Rectal smooth muscle tissue (tissue), 1 donor: Measurements from ENCODE around the gene MRAP.

ENCODE experiments used
- H3K27ac ChIP-seq: one replicate; pipeline ENCODE4 v1.7.0; 2013; ENCODE audit warnings: low read depth, low read length, inconsistent platforms
- H3K27me3 ChIP-seq: one replicate; pipeline ENCODE4 v1.7.0; 2013; ENCODE audit warnings: low read length; ENCODE audit not compliant: control insufficient read depth, insufficient read depth
- H3K36me3 ChIP-seq: one replicate; pipeline ENCODE4 v1.7.0; 2013; ENCODE audit warnings: low read length; ENCODE audit not compliant: control insufficient read depth, insufficient read depth
- H3K4me1 ChIP-seq: one replicate; pipeline ENCODE4 v1.7.0; 2013; ENCODE audit warnings: low read length; ENCODE audit not compliant: control insufficient read depth, insufficient read depth
- H3K4me3 ChIP-seq: one replicate; pipeline ENCODE4 v1.7.0; 2013; ENCODE audit warnings: low read length
- H3K9ac ChIP-seq: one replicate; pipeline ENCODE4 v1.7.0; 2013; ENCODE audit warnings: low read length

MRAP gene

GRCh38 chr21:32360401-32360975, 61.8 kb downstream of the MRAP start:
- H3K4me3 ChIP-seq: no peak overlapping the region
- H3K36me3 ChIP-seq: peaks cover 30% of the 10 kb centered on the region
- H3K27ac ChIP-seq: no peak overlapping the region
- H3K4me1 ChIP-seq: no peaks in the 10 kb centered on the region
- no peak overlapping the region for H3K9ac ChIP-seq
- no peaks in the 10 kb centered on the region for H3K27me3 ChIP-seq
